ENCODE measurements around the gene GPS1.

The GPS1 gene

DNA sequence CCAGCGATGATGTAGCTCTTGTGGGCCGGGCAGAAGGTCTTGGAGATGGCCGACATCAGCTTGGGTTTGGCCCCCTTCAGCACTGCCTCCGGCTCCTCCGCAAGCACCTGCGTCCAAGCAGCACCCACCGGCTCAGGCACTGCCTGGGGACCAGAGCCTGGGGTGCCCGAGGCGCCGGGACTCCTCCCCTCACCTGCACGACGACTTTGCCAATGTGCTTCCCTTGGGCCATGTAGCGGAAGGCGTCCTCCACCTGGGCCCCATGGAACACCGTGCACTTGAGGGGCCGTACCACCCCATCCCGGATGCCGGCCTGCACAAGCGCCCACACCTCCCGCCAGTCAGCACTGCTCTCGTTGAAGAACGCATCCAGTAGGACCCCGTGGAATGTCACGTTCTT, 31.3 kb downstream of the GPS1 start:
- DNase-seq (ENCODE audit: low read depth): no peak
- TF ChIP-seq, protein P1, sequence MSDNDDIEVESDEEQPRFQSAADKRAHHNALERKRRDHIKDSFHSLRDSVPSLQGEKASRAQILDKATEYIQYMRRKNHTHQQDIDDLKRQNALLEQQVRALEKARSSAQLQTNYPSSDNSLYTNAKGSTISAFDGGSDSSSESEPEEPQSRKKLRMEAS (IDR thresholded peaks at IDR 0.05; ENCODE audit: low read depth, low read length): no peak
- no peak for TF ChIP-seq POLR2A (IDR thresholded peaks at IDR 0.05; ENCODE audit: extremely low read depth, insufficient read length)
- TF ChIP-seq CTCF (IDR thresholded peaks at IDR 0.05; ENCODE audit: low read depth, low read length): no peak
- TF ChIP-seq MYC (IDR thresholded peaks at IDR 0.05; ENCODE audit: low read depth, low read length): no peak
- no peak overlapping the region for H3K4me3 ChIP-seq (ENCODE audit: low read depth, low read length)

GRCh38 chr17:82083533-82084359, 32.0 kb downstream of the GPS1 start:
- TF ChIP-seq MYC (IDR thresholded peaks at IDR 0.05; ENCODE audit: low read depth, low read length) (no peak), POLR2A (IDR thresholded peaks at IDR 0.05; ENCODE audit: extremely low read depth, insufficient read length) (peak; percentile 9)
- DNase-seq (ENCODE audit: low read depth): no peak
- H3K4me3 ChIP-seq (ENCODE audit: low read depth, low read length): no peak overlapping the region

- TF ChIP-seq POLR2A (IDR thresholded peaks at IDR 0.05; ENCODE audit: extremely low read depth, insufficient read length) (peak; percentile 21), MYC (IDR thresholded peaks at IDR 0.05; ENCODE audit: low read depth, low read length) (no peak)
- no peak overlapping the region for H3K4me3 ChIP-seq (ENCODE audit: low read depth, low read length)
- DNase-seq (ENCODE audit: low read depth): no peak
Measured at GRCh38 chr17:82084373-82085030, 32.8 kb downstream of the GPS1 start.

DNA sequence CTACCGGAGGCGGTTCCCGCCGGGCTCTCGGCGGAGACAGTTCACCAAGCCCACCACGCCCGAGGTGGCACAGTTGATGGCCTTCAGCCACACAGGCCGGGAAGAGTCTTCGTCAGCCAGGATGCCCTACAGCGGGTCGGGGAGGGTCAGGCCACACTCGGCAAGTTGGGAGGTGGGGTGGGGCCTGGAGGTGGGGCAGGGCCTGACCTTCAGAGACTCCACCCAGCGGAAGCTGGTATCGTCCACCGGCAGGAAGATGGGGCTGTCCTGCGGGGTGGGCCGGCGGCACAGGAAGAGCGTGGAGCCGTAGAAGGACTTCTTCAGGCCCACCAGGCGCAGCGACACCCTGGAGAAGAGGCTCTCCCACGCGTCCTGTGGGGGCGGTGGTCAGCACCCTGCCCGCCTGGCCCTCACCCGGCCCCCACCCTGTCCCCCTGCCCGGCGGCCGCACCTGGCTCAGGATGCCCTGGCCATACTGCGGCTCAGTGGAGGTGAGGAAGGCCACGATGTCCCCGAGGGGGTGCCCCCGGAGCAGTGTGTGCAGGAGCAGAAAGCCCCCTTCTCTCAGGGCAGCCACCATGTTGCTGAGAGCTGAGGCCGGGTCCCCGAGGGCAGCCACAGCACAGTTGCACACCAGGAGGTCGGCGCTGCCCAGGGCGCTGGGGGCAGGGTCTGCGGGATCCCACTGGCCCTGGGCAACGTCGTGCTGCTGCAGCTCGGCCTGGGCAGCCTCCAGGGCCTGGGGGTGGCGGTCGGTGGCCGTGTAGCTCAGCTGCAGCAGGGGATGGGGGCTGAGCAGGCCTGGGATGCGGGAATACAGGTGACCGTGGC, 33.5 kb downstream of the GPS1 start:
- no peak for TF ChIP-seq POLR2A (IDR thresholded peaks at IDR 0.05; ENCODE audit: extremely low read depth, insufficient read length)
- TF ChIP-seq, protein P1 (IDR thresholded peaks at IDR 0.05; ENCODE audit: low read depth, low read length): no peak
- no peak for TF ChIP-seq MYC (IDR thresholded peaks at IDR 0.05; ENCODE audit: low read depth, low read length)
- no peak for TF ChIP-seq CTCF (IDR thresholded peaks at IDR 0.05; ENCODE audit: low read depth, low read length)
- no peak overlapping the region for H3K4me3 ChIP-seq (ENCODE audit: low read depth, low read length)
- DNase-seq (ENCODE audit: low read depth): no peak

DNA sequence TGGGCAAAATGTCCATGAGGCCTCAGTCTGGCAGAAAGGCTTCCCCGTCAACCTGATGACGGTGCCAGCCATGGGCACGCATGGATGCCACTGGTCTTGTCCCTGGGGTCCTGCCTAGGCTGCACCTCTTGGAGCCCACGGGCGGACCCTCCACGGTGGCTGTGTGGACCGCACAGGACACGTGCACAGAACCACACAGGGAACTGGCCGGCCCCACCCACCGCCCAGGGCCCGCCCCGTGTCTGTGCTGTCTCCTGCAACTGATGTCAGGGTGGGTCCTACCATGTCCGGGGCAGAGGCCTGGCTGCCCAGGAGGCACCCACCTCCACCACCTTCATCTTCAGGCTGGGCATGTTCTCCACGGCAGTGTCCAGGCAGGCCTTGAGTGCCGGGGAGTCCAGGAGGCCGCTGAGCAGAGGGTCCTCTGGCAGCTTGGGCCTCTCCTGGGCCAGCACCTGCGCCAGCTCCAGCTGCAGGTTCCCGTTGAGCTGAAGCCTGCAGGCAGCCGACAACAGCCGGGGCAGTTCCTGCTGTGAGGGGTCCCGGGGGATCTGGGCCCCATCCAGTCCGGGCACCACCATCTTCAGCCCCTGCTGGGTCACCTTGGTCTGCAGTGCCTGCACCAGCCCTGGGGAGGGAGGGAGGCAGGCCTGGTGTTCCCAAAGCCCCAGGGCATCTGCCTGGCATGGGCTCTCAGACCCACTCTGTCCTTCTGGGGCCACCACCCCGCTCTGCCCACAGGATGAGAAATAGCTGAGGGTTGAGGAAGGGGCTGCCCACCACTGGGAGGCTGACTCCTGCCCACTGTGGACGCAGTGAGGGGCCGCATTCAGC, 34.5 kb downstream of the GPS1 start:
- no peak for DNase-seq (ENCODE audit: low read depth)
- H3K4me3 ChIP-seq (ENCODE audit: low read depth, low read length): no peak overlapping the region
- no peak for TF ChIP-seq POLR2A (IDR thresholded peaks at IDR 0.05; ENCODE audit: extremely low read depth, insufficient read length)
- TF ChIP-seq MYC (IDR thresholded peaks at IDR 0.05; ENCODE audit: low read depth, low read length): no peak
- TF ChIP-seq CTCF (IDR thresholded peaks at IDR 0.05; ENCODE audit: low read depth, low read length): no peak
- TF ChIP-seq, protein P1 (IDR thresholded peaks at IDR 0.05; ENCODE audit: low read depth, low read length): no peak
